Naive B cell (primary cell): ENCODE data around the gene TAGAP. TPM values are rescaled to one million over a fixed set of nuclear protein-coding genes. Genes with fewer than 3 reads are reported as not detected.

Source experiments
- ATAC-seq, 2 donors: fragments of 150-1000 bp; cut with Tn5 transposase; 2 replicates each; pipeline ENCODE4 v1.10.0; 2021; ENCODE audit warnings: low read depth in 2 of 2, mild to moderate bottlenecking in 2 of 2, moderate library complexity in 2 of 2
- DNase-seq: peaks from one replicate; pipeline ENCODE4 v3.0.0; 2022
- H3K27ac Mint-ChIP-seq, 6 donors: one replicate each; pipeline ENCODE4 v1.8.0; 2020 to 2022; ENCODE audit warnings: mild to moderate bottlenecking in 6 of 6, mixed read lengths in 6 of 6, moderate library complexity in 5 of 6, inconsistent platforms in 2 of 6
- H3K27me3 Mint-ChIP-seq, 3 donors: one replicate each; pipeline ENCODE4 v1.8.0; 2021 to 2022; ENCODE audit warnings: mixed read lengths in 3 of 3, mild to moderate bottlenecking in 1 of 3
- H3K36me3 Mint-ChIP-seq, 2 donors: one replicate each; pipeline ENCODE4 v1.8.0; 2020 to 2022; ENCODE audit warnings: mixed read lengths in 2 of 2, inconsistent platforms in 1 of 2, mild to moderate bottlenecking in 1 of 2
- H3K4me1 Mint-ChIP-seq, 3 donors: one replicate each; pipeline ENCODE4 v1.8.0; 2020 to 2022; ENCODE audit warnings: mixed read lengths in 3 of 3, inconsistent platforms in 1 of 3, mild to moderate bottlenecking in 1 of 3, moderate library complexity in 1 of 3
- H3K4me3 Mint-ChIP-seq, 8 donors: one replicate each; pipeline ENCODE4 v1.8.0; 2020 to 2022; ENCODE audit warnings: mild to moderate bottlenecking in 8 of 8, mixed read lengths in 8 of 8, moderate library complexity in 8 of 8, inconsistent platforms in 2 of 8
- H3K9me3 Mint-ChIP-seq, 7 donors: one replicate each; pipeline ENCODE4 v1.8.0; 2020 to 2022; ENCODE audit warnings: mixed read lengths in 7 of 7, mild to moderate bottlenecking in 5 of 7, inconsistent platforms in 2 of 7, moderate library complexity in 1 of 7
- polyA plus RNA-seq, 6 donors: library from polyadenylated mRNA; unstranded; fragments of 300-500 nt; fragmentation: Illumina TruSeq; gene quantifications; one replicate each; pipeline ENCODE4 v1.2.3, GENCODE V29; 2021; ENCODE audit warnings: low read depth in 6 of 6

Gene TAGAP
- polyA plus RNA-seq, 6 donors from 2014 or later, result 259 to 433 (median 379) TPM

DNA sequence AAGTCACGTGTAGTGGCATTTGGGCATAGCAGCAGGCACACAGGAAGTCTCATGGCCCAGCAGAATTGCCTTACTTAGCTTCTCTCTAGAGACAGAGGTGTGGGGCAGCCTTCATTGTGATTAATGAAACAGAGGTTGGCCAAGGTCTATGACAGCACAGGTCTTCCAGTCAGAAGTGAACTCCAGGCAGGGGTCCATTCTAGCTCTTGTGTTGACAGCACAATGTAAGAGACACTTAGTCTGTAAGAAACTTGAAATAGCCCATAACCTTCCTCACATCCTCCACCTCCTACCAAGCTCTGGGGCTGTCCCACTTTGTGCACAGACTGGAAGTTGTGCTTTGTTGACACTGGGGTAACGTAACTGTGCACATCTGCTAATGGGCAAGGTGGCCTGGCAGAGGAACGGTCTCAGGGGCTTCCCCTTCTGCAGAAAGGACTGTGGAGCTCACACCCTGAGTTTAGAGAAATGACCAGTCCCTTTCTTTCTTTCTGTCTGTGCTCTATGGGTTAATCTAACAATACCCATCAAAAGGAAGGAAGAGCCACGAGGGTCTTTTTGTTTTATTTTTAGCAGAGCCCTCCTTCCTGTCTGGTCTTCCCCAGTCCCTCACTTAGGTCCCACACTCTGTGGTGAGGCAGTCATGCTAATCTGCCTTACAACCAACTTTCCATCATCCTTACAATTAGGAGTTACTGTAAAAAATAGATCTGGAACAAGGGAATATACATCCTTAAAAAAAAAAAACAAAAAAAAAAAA lies 35.6 kb upstream of the TAGAP start:
- peak; percentile 79 to 85 for ATAC-seq
- H3K4me1 Mint-ChIP-seq, result peaks cover 39 to 71% (median 60%) of the 10 kb centered on the region in 3 donors
- peaks cover 0 to 5% (median 0%) of the 10 kb centered on the region in 7 donors for H3K9me3 Mint-ChIP-seq
- H3K27me3 Mint-ChIP-seq, result no peaks in the 10 kb centered on the region
- H3K27ac Mint-ChIP-seq, result peak overlapping the region; percentile 86 to 94 (median 90)
- no peaks in the 10 kb centered on the region for H3K36me3 Mint-ChIP-seq
- peak overlapping the region; percentile 54 to 88 (median 81) for H3K4me3 Mint-ChIP-seq
- peak; percentile 45 for DNase-seq

DNA sequence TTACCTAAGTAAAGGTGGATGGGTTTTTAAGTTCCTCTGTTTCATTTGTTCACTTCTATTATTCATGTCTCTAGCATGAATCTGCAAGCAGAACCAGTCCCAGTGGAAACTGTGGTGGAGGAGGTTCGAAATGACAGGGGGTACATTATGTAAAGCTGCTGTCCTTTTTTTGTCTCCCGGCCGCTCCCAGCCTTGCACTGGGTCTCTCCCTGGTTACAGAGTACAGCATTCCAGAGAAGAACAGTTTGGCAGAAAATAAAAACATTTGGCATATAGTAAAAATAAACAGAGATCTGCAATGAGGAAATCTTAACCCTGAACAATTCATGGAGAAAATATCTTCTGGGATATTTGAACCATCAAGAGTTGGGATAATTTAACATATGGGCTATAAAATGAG lies 34.6 kb upstream of the TAGAP start:
- H3K27me3 Mint-ChIP-seq, result no peaks in the 10 kb centered on the region
- peak overlapping the region in 2 of 8 donors; percentile 20 to 86 for H3K4me3 Mint-ChIP-seq
- H3K9me3 Mint-ChIP-seq, result peaks cover 0 to 5% (median 0%) of the 10 kb centered on the region in 7 donors
- peaks cover 43 to 75% (median 60%) of the 10 kb centered on the region in 3 donors for H3K4me1 Mint-ChIP-seq
- ATAC-seq (no peak), DNase-seq (no peak)
- H3K36me3 Mint-ChIP-seq, result no peaks in the 10 kb centered on the region
- peak overlapping the region in 4 of 6 donors; percentile 53 to 92 (median 69) for H3K27ac Mint-ChIP-seq

DNA sequence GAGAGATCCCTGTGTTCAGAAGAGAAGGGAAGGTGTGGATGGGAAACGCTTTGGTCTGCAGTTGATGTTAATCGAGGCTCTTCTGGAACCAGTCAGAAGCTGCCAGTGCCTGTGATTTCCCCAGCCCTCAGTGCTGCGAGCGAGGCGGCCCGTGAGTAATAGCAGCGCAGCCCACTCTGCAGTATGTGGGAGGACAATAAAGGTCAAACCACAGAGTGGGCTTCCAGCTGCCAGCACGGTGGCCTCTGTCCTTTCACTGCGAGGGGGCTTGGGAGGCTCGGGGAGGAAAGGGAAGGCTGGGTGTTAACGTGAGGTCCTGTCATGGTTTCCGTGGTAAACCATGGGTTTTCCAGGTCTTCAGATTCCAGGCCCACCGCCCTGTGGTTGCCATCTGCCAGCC lies 32.3 kb upstream of the TAGAP start:
- no peak for DNase-seq
- no peak for ATAC-seq
- Mint-ChIP-seq H3K4me1 (peaks cover 40 to 68% (median 56%) of the 10 kb centered on the region in 3 donors), H3K4me3 (peak overlapping the region in 1 of 8 donors; percentile 68), H3K27ac (peak overlapping the region in 4 of 6 donors; percentile 2 to 65 (median 49)), H3K27me3 (no peaks in the 10 kb centered on the region), H3K9me3 (peaks cover 0 to 5% (median 0%) of the 10 kb centered on the region in 7 donors), H3K36me3 (no peaks in the 10 kb centered on the region)

DNA sequence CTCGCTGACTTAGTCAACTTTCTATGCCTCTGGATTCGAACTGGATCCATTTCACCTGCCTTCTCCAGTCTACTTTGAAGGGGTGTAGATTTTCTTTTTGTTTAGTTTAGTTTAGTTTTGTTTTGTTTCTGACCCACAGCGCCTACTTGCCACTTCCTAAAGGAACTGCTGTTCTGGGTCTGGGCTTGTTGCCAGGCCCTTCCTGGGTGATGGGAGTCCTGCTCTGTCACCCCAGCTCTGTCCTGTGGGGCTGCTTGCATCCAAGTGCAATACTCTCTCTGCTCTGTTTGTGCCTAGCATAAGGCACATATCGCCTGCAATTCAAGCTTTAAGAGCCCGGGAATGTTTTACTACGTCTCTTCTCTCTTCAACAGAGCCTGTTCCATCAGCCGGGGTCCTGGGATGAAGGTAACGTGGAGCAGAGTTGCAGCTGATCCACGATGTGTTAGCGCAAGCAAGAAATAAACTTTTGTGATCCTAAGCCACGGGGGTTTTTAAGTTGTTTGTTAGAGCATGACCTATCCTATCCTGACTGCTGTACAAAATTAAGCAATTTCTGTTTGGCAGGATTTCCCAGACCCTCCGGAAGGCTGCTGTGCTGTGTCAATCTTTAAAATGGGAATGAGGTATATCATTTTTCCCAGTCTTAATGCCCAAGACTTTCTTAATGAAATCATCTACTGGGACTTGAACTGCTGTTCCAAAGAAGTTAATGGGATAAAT lies 30.9 kb upstream of the TAGAP start:
- Mint-ChIP-seq H3K27ac (peak overlapping the region in 2 of 6 donors; percentile 7 to 81), H3K4me3 (peak overlapping the region in 1 of 8 donors; percentile 40), H3K27me3 (no peaks in the 10 kb centered on the region), H3K4me1 (peaks cover 33 to 57% (median 51%) of the 10 kb centered on the region in 3 donors), H3K9me3 (peaks cover 0 to 5% (median 0%) of the 10 kb centered on the region in 7 donors), H3K36me3 (no peaks in the 10 kb centered on the region)
- no peak for DNase-seq
- no peak for ATAC-seq

DNA sequence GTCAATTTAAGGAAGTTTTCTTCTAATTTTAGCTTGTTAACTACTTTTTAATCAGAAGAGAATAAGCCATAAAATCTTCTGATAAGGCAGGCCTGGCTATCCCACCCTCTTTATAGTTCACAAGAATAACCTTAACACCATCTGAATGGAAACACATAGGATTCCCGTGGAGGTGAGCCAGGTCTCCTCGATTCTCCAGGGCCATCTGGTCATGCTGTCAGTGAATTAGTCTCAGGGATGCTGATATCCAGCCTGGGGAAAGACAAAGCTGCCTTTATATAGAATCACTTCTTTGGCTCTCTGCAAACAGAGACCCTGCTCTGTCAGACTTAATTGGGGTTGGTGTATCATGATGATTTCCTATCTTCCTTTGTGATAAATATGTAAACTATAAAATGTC lies 30.1 kb upstream of the TAGAP start:
- Mint-ChIP-seq H3K36me3 (no peaks in the 10 kb centered on the region), H3K27ac (peak overlapping the region in 2 of 6 donors; percentile 54 to 81), H3K27me3 (no peaks in the 10 kb centered on the region), H3K4me1 (peaks cover 26 to 52% (median 44%) of the 10 kb centered on the region in 3 donors), H3K4me3 (peak overlapping the region in 1 of 8 donors; percentile 1), H3K9me3 (peaks cover 0 to 5% (median 0%) of the 10 kb centered on the region in 7 donors)
- DNase-seq (no peak), ATAC-seq (no peak)

DNA sequence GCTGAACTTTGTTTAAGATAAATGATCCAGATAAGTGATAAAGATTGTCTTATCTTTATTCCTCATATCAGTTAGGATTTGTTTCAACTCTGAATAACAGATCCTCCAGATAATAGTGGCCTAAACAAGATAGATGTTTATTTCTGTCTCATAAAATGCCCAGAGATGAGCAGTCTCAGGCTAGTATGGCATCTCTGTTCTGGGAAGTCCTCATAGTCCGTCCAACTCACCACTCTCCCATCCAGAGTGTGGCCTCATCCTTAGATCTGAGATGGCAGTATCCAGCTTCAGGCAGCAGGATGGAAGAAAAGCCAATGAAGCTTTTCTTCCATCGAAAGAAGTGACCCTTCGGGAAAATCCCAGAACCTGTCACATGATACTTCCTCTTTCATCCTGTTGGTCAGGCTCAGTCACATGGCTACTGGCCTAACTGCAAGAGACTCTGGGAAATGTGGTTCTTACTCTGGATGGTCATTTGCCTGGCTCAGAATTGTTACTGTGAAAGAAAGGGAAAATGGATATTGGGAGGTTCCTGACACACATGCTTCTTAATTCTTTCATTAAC lies 29.4 kb upstream of the TAGAP start:
- Mint-ChIP-seq H3K36me3 (no peaks in the 10 kb centered on the region), H3K9me3 (peaks cover 0 to 5% (median 0%) of the 10 kb centered on the region in 7 donors), H3K27ac (peak overlapping the region in 1 of 6 donors; percentile 9), H3K4me1 (peaks cover 28 to 52% (median 44%) of the 10 kb centered on the region in 3 donors), H3K27me3 (no peaks in the 10 kb centered on the region), H3K4me3 (no peak overlapping the region)
- DNase-seq (no peak), ATAC-seq (no peak)

DNA sequence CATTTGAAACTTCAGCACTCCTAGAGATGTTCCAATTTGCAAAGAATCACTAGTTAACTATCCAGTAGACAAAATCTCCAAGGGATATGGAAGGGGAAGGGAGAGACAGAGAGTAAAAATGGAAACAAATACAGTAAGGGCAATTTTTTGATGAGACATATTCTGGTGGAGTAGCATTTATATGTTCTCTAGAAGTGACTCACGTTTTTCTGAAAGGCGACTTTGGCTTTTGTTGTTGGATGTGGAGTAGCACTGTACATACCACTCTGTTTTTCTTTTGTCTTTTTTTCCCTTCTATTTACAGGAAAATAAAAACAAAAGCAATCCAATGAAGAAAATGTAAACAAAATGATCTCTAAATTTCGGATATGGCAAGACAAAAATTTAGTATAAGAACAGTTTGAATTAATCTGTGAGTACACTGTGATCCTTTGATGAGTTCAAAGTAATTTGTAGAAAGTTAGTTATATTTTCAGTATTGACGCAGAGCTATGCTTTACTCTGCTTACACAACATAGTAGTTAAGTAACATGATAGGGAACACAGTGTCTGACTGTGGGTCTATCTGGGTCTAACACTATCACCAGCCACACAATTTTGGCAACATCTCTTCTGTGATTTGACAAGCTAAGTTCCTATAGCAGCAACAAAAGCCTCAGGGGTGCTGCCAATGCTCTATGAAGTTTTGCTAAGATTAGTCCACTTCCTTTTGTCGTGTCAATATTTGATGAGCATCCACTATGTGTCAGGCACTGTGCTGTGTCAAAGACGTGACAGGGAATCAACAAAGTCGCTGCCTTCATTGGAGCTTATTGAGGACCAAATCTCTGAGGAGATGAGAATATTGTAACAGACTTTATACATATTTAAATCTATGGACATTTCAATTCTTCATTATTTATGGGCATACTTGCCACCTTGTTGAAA lies 27.3 kb upstream of the TAGAP start:
- DNase-seq (no peak), ATAC-seq (no peak)
- H3K4me3 Mint-ChIP-seq, result no peak overlapping the region
- H3K9me3 Mint-ChIP-seq, result no peaks in the 10 kb centered on the region
- H3K4me1 Mint-ChIP-seq, result peaks cover 40 to 52% (median 40%) of the 10 kb centered on the region in 3 donors
- peak overlapping the region in 3 of 6 donors; percentile 6 to 64 (median 44) for H3K27ac Mint-ChIP-seq
- no peaks in the 10 kb centered on the region for H3K36me3 Mint-ChIP-seq
- no peaks in the 10 kb centered on the region for H3K27me3 Mint-ChIP-seq

DNA sequence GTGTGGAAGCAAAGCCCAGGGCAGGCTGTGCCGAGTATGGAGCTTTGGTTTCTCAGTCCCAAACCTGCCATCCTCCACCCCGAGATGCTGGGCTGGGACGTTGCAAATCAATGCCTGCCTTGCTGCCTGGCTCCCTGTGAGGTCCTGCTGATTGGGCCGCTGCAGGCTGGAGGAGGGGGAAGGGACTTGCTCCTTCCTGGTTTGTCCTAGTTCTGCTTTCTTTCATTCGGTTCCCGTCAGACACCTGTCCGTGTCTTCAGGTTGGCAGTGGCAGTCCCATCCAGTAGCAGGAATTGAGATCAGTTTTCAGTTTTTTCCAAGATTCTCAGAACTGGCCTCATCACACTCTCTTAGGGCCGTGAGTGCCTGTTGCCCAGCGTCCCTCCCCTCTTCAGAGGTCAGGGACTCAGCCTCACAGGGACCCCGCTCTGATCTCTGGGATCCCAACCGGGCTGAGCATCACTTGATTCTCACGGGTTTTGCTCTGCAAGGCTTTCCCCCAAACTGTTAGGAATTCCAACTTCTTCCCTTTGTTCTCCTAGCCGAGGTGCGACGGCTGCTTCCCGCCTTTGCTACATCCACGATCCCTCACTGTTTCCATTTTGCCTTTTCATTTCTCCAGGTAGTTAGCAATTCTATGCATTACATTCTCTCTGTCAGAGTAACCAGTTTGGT lies 24.2 kb upstream of the TAGAP start:
- Mint-ChIP-seq H3K4me3 (peak overlapping the region in 6 of 8 donors; percentile 21 to 88 (median 41)), H3K27ac (peak overlapping the region in 5 of 6 donors; percentile 54 to 91 (median 68)), H3K4me1 (peaks cover 37 to 53% (median 50%) of the 10 kb centered on the region in 3 donors), H3K36me3 (no peaks in the 10 kb centered on the region), H3K9me3 (no peaks in the 10 kb centered on the region), H3K27me3 (no peaks in the 10 kb centered on the region)
- no peak for DNase-seq
- peak; percentile 88 to 89 for ATAC-seq

DNA sequence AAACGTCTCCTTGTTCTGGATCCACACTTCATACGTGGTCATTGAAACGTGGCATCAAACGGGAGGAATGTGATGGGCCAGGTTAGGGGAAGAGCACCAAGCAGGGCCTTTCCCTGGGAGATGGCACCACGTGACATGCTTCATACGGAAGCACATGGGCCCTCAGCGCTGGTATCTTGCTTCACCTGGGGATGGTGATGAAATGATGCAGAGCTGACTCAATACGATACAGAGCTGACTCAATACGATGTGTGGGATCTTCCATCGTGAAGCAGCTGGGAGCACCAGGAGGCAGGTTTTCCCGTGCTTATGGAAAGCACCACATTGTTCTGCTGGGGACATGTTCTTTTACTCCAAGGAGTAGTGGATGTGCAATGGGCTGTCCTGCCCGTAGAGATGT lies 22.5 kb upstream of the TAGAP start:
- Mint-ChIP-seq H3K4me1 (peaks cover 51 to 70% (median 66%) of the 10 kb centered on the region in 3 donors), H3K27me3 (no peaks in the 10 kb centered on the region), H3K4me3 (no peak overlapping the region), H3K36me3 (no peaks in the 10 kb centered on the region), H3K9me3 (peaks cover 0 to 4% (median 0%) of the 10 kb centered on the region in 7 donors), H3K27ac (peak overlapping the region in 3 of 6 donors; percentile 39 to 64 (median 54))
- ATAC-seq (no peak), DNase-seq (no peak)

DNA sequence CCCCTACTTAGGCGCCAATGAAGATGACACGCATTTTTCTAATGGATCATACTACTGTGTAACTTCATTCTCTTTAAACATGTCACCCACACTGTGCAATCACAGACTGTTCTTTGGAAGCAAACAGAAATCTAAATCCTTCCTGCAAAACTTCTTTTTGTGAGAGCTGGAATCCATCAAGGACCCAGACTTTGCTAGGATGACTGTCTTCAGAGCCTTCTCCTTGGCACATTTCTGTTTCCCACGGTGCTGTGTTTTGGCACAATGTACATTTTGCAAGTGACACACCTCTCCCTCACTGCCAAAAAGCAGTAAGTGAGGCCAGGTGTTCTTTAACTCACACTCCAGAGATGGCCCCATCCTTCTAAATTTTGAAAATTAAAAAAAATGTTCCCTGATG lies 21.7 kb upstream of the TAGAP start:
- Mint-ChIP-seq H3K4me1 (peaks cover 59 to 76% (median 72%) of the 10 kb centered on the region in 3 donors), H3K27me3 (no peaks in the 10 kb centered on the region), H3K4me3 (no peak overlapping the region), H3K36me3 (no peaks in the 10 kb centered on the region), H3K27ac (peak overlapping the region in 3 of 6 donors; percentile 4 to 96 (median 82)), H3K9me3 (peaks cover 0 to 4% (median 0%) of the 10 kb centered on the region in 7 donors)
- DNase-seq (no peak), ATAC-seq (no peak)

DNA sequence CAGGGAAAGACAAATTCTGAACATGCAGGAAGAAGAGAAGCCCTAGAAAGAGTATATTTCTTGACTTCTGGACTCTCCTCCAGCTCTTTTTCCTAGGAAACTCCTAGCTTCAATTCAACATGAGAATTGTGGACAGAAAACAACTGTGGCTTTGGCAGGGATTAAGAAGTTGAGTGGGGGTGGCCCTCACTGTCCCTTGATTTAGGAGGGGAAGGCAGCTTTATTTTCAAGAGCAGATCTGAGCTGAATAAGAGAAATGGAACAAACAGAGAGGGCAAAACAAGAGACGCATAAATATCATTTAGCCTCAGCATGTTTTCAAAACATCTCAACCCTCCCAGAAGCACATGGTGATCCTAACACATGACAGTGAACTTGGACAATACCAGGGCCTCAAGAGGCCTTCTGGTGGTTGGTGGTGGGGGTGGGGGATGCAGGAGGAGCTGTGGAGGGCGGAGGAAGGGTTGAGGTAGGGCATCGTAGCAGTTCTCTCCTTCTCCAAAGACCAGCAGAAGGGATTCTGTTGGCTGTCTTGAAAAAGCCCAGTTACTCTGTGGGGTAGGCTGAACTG lies 21.1 kb upstream of the TAGAP start:
- DNase-seq (no peak), ATAC-seq (no peak)
- H3K4me3 Mint-ChIP-seq, result no peak overlapping the region
- H3K4me1 Mint-ChIP-seq, result peaks cover 63 to 82% (median 77%) of the 10 kb centered on the region in 3 donors
- H3K27ac Mint-ChIP-seq, result peak overlapping the region in 4 of 6 donors; percentile 47 to 99 (median 80)
- H3K9me3 Mint-ChIP-seq, result peaks cover 0 to 4% (median 0%) of the 10 kb centered on the region in 7 donors
- H3K36me3 Mint-ChIP-seq, result no peaks in the 10 kb centered on the region
- H3K27me3 Mint-ChIP-seq, result no peaks in the 10 kb centered on the region

DNA sequence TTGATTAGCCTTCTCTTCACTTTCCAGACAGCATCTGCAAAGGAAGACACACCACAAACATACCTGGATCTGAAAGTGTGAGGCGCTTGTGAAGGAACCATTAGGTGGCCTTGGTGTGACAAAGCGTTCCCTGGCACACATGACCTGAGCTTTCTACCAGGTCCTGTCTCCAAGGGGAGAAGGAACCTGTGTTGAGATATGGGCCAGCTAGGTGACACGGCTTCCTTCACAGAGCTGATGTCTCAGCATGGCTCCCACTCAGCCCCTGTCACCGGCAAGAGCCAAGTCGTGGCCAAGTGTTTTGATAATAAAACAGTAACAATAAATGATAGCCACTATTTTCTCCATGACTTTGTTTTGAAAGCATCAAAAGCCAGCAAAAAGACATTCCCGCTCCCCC lies 20.3 kb upstream of the TAGAP start:
- Mint-ChIP-seq H3K4me3 (peak overlapping the region in 1 of 8 donors; percentile 54), H3K27ac (peak overlapping the region in 4 of 6 donors; percentile 42 to 99 (median 84)), H3K36me3 (no peaks in the 10 kb centered on the region), H3K9me3 (peaks cover 0 to 4% (median 0%) of the 10 kb centered on the region in 7 donors), H3K27me3 (no peaks in the 10 kb centered on the region), H3K4me1 (peaks cover 68 to 88% (median 85%) of the 10 kb centered on the region in 3 donors)
- ATAC-seq (no peak), DNase-seq (no peak)
